ENCODE data around the gene CRAT.

Gene CRAT

DNA sequence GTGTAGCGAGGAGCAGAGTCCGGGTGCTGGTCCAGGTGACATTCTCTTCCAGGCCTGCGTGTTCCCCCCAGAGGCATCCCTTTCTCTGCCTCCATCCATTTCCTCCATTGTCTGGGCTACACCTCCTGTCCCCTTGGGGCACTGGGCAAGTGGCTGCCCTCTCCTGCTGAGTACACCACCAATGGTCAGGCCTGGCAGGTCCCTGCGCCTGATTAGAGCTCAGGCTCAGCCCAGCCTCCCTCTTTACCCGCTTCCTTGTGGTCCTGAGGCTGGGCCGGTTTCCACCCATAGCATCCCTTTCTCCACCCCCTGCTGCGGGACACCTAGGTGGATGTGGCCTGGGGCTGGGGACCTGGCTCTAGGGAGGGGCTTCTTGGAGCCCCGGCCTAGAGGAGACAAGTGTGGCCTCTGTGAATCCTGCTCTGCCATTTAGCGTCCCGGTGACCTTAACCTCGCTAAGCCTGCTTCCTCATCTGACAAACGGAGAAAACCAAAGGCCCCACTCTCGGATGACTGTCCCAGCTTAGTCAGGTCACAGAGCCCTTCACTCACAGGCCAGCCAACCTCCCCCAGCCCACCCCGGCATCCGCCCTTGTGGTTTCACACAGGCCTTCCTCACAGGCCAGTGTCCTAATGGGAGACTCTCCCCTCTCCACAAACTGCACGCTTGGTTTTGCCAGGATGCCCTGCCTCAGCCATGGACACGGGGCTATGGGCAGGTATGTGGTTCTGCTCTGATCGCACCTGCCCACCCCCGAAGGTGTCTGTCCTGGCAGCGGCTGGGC, 16.8 kb downstream of the CRAT start:
- no peak for FAIRE-seq
- no peak for DNase-seq (ENCODE audit: low spot score)

DNA sequence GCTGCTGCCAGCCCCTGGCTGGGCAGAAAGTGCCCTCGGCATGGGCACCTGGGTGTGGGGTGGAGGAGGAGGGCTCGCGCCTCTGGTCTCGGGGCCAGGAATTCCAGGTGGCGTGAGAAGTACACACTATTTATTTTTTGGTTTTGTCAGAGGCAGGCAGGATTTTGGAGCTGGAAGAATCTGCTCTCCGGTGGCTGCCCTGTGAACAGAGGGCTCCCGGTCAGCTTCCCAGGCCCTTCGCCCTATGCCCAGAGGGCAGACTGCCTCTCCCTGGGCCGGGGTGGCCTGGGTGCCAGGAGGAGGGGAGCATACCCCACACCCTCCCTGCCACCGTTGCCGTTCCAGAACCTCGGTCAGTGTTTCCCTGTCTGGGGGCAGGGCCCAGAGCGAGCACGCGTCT, 21.3 kb downstream of the CRAT start:
- FAIRE-seq = no peak

GRCh38 chr9:129084087-129084486, 26.5 kb downstream of the CRAT start:
- DNase-seq (ENCODE audit: low spot score) (no peak), FAIRE-seq (no peak)

More for the DNA sequence above, 21.3 kb downstream of the CRAT start:
- DNase-seq (ENCODE audit: low spot score) = no peak

DNA sequence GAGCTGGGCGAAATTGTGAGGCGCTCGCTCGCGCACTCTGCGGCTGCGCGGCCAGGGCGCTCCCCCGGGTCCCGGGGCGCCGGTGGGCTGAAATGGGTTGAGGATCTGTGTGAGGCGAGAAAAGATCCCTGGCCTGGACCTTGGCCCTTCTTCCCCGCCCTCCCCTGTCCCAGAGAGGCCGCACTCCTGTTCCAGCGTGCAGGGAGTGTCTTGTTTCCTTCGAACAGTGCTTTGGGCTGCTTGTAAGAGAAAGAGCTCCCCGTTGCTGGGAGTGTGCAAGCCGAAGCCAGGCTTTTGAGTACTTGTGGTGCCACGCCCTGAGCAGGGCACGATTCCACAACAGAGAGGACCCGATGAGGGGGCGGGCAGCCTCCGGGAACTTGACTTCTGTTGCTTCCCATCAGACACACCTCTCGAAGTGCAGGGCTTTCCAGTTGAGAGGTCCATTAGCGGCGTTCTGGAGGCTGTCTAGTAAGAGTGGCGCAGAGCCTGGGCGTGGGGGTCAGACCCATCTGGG, 29.1 kb downstream of the CRAT start:
- FAIRE-seq (no peak), DNase-seq (ENCODE audit: low spot score) (no peak)

DNA sequence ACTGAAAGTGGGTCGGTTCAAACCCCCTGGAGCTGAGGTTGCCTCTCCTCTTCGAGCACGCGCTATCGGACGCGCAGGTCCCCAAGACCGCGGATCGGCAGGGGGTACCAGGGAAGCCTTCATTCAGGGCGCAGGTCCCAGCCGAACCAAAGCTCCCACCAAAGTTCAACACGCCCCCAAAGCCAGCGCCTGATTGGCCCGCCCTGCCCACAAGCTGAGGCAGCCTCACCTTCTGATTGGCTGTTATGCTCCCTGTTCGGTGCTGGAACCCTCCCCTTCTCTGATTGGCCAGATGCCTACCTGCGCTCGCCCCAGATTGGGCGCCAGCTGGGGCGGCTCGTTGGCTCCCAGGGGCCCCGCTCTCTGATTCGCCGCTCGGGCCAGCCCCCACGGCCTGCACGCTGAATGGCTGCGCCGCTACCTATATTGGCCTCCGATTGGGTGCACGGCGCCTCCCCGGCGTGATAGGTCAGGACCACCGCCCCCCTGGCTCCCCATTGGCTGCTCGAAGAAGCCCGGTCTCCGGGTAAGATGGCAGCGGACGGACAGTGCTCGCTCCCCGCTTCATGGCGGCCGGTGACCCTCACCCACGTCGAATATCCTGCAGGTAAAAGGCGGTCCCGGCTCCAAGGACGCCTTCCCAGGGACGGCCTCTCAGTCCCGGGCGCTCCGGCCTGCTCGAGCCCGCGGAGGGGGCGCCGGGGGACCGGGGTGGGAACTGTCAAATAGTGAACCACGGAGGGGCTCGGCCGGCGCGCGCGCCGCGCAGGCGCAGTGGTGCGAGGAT, 29.8 kb downstream of the CRAT start, which contains the start of gene DOLPP1:
Gene DOLPP1, plus strand, starts transcription at position 511 of the 787 bp plus-strand sequence. Its CDS starts 21 bp downstream, at position 532.
- peak; percentile 98 for DNase-seq (ENCODE audit: low spot score)
- FAIRE-seq = peak; percentile 87

GRCh38 chr9:129080298-129080600, 30.3 kb downstream of the CRAT start:
- FAIRE-seq (no peak), DNase-seq (ENCODE audit: low spot score) (no peak)

DNA sequence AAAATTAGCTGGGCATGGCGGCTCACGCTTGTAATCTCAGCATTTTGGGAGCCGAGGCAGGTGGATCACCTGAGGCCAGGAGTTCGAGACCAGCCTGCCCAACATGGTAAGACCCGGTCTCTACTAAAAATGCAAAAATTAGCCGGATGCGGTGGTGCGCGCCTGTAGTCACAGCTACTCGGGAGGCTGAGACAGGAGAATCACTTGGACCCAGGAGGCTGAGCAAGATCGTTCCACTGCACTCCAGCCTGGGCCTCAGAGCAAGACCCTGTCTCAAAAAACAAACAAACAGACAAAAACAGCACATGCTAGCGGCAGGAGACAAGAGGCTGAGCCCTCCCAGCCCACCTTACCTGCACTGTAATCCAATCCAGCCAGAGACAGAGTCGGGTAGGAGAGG, 30.8 kb downstream of the CRAT start:
- FAIRE-seq = no peak

DNA sequence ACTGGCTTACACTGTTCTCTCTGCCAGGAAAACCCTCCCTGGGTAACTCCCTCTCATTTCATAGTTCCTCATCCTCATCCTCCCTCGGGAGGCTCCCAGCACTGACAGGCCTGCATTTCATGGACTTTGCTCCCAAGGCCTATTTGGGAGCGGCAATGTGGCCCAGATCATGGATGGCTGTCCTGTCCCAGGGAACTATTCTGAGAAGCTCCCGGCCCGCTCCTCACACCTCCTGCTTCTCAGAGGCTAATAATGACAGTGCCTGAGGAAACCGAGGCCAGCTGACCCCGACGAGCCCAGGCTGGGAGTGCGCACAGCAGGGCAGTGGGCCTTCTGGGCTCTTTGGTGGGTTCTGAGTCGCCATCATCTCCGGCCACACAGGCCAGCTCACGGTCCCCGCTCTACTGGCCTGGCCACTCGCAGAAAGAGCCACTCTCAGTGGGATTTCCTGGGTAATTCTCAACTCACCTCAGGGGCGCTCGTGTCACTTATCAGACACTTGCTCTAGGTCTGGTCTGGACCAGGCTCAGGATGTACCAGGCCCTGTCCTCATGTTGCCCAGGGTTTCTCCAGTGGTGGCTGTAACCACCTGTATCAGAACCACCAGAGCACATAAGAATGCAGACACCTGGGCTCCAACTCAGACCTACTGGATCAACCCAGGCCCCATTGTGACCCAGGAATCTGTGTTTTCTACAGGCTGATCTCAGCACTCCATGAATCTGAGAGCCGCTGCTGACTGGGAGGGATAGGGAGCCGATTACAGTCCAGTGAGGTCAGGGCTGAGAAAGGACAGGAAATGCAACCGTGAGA, 31.7 kb downstream of the CRAT start:
- no peak for FAIRE-seq
- no peak for DNase-seq (ENCODE audit: low spot score)

More for the DNA sequence above, 30.8 kb downstream of the CRAT start:
- DNase-seq (ENCODE audit: low spot score) = no peak

GRCh38 chr9:129077236-129077635, 33.4 kb downstream of the CRAT start:
- DNase-seq (ENCODE audit: low spot score) (no peak), FAIRE-seq (no peak)

GRCh38 chr9:129076640-129077037, 34.0 kb downstream of the CRAT start:
- no peak for DNase-seq (ENCODE audit: low spot score)
- no peak for FAIRE-seq

DNA sequence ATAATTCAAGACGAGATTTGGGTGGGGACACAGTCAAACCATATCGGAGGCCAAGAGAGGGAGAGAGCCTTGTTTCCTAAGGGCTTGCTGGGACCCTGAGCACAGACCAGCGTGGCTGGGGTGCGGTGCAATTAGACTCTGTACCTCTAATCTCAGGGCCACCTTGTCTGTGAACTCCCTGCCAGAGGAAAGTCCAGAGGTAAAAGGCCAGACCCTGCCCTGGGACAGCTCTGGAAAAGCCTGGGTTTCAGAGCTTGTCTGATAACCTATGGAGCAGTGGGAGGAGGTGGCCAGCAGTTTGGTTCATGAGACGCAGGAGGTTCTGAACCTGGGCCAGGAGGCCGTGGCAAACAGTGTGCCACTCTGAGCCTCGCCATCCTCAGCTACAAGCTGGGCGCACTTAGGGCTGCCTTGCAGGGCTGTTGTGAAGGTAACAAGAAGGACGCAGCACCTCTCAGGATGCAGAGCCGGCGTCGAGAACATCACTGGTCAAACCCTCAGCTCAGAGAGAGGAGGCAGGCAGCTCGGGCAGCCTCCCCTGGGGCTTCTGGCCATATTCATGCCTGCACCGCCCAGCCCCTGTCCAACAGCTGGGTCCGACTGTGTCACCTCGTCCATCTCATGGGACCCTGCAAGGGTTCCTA, 34.5 kb downstream of the CRAT start:
- FAIRE-seq = no peak
- DNase-seq (ENCODE audit: low spot score) = no peak

- DNase-seq (ENCODE audit: low spot score) (no peak), FAIRE-seq (no peak)
Measured at GRCh38 chr9:129074106-129074505, 36.5 kb downstream of the CRAT start.

DNA sequence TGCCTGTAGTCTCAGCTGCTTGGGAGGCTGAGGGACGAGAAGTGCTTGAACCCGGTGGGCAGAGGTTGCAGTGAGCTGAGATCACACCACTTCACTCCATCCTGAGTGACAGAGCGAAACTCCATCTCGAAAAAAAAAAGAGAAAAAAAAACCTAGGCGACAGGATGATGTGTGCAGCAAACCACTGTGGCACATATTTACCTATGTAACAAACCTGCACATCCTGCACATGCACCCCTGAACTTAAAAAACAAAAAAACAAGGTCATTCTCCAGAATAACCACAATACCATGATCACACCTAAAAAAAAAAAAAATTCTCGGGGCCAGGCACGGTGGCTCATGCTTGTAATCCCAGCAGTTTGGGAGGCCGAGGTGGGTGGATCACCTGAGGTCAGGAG, 37.2 kb downstream of the CRAT start:
- no peak for FAIRE-seq
- DNase-seq (ENCODE audit: low spot score) = no peak

DNA sequence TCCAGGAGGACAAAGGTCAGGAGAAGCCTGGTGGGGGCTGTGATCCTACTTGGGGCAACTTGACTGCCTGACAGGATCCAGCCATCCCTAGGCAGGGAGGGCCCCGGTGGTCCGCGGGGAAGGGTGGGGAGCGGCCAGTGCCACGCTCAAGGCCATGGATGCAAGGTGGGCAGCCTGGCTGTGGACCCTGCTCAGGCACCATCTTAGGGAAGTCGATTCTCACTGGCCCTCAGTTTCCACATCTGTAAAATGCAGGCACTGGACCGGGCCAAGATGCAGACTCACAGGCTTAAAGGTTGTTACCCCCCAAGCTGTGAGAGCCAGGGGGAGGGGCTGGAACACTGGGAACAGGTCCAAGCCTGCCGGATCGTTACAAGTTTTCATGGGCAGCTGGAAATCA, 38.4 kb downstream of the CRAT start:
- FAIRE-seq (no peak), DNase-seq (ENCODE audit: low spot score) (no peak)

DNA sequence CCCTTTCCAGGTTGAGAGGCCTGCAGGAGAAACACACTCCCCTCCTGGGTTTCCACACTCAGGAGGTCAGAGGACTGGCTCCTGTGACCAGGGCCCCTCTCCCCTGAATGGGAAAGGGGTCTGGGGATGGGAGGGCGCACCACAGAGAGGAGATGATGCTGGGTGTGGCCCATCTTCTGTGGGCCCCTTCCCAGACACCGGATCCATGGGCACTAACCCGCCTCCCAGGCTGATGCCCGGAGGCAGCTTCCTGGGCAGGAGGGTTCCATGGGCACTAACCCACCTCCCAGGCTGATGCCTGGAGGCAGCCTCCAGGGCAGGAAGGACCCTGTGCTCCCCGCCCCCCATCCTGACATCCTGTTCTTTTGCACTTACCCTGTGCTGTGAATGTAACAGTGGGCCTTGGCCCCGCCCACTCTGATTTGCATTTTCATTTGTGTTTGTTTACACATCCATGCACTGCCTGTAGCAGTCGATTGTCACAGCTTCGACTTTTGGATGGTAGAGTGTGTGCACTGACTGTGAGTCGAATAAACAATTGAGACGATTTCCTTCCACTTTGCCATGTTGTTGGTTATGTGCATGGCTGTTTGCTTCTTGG, 39.0 kb downstream of the CRAT start:
- FAIRE-seq (no peak), DNase-seq (ENCODE audit: low spot score) (no peak)

DNA sequence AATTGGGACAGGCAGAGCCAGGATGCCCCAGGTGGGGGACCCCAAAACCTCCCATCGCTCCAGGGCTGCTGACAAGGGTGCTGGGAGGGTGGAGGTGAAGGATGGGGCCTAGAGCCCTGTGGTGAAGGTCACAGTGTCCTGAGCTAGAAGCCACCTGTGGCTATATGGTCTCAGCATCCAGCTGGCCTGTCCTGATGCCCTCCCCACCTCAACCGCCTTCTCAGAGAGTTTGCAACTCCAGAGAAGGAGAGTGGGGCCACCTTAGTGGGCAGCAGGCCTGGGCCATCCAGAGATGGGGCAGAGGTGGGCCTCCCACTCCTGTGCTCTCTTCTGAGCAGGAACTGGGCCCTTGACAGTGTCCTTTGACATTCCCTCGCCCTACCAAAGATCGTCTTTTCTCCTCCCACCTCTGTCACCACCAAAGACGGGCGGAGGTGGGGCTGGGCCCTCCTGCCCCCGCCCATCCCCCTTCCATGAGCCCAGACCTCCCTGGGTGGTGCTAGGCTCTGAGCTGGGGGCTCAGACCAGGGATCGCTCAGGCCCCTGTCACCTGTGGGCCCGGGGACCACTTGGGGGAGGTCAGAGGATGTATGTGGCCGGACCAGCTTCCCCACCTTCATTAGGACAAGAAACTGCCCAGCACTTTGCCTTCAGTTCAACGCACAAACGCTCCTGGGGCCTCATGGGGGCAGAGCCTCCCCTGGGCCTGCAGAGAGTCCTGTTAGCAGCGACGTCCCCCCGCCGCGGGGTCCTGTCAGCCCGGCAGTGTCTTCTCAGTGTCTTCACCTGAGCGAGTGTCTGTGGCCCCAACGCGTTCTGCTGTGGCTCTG, 39.7 kb downstream of the CRAT start:
- no peak for DNase-seq (ENCODE audit: low spot score)
- no peak for FAIRE-seq

- DNase-seq (ENCODE audit: low spot score) (no peak), FAIRE-seq (no peak)
Measured at GRCh38 chr9:129069862-129070641, 40.5 kb downstream of the CRAT start.

- FAIRE-seq = no peak
Measured at GRCh38 chr9:129068990-129069861, 41.4 kb downstream of the CRAT start.

More at GRCh38 chr9:129068990-129069861, 41.4 kb downstream of the CRAT start:
- DNase-seq (ENCODE audit: low spot score) = no peak

Measured in RCC 7860 (cell line).